H9 (cell line): ENCODE results near the gene GPN3. TPM values are rescaled to one million over a fixed set of nuclear protein-coding genes. Genes with fewer than 3 reads are reported as not detected.

Experiments used
- DNase-seq: peaks from one replicate; pipeline ENCODE4 v3.0.0-alpha.2; 2017
- H2AFZ ChIP-seq: one replicate; pipeline ENCODE4 v1.6.1; 2013; ENCODE audit warnings: mild to moderate bottlenecking, low read length, control low read depth, moderate library complexity
- H2AK5ac ChIP-seq: 2 replicates; pipeline ENCODE4 v1.6.1; 2013; ENCODE audit warnings: low read length, control low read depth, mixed read lengths; ENCODE audit not compliant: insufficient read length
- H2BK120ac ChIP-seq: one replicate; pipeline ENCODE4 v1.6.1; 2013; ENCODE audit warnings: low read depth, mild to moderate bottlenecking, low read length, control low read depth, inconsistent platforms; ENCODE audit not compliant: poor library complexity, severe bottlenecking
- H2BK12ac ChIP-seq: 2 replicates; pipeline ENCODE4 v1.6.1; 2013; ENCODE audit warnings: low read length, control low read depth, mixed read lengths, low read depth; ENCODE audit not compliant: insufficient read length
- H2BK15ac ChIP-seq: 2 replicates; pipeline ENCODE4 v1.6.1; 2013; ENCODE audit warnings: low read depth, low read length, control low read depth
- H2BK20ac ChIP-seq: one replicate; pipeline ENCODE4 v1.6.1; 2013; ENCODE audit warnings: low read depth, mild to moderate bottlenecking, low read length, control low read depth, inconsistent platforms; ENCODE audit not compliant: poor library complexity, severe bottlenecking
- H2BK5ac ChIP-seq: 2 replicates; pipeline ENCODE4 v1.6.1; 2013; ENCODE audit warnings: low read length, control low read depth, mixed read lengths; ENCODE audit not compliant: insufficient read length
- H3K14ac ChIP-seq: 2 replicates; pipeline ENCODE4 v1.6.1; 2013; ENCODE audit warnings: low read length, control low read depth; ENCODE audit not compliant: insufficient read depth
- H3K18ac ChIP-seq: 2 replicates; pipeline ENCODE4 v1.6.1; 2013; ENCODE audit warnings: low read depth, mild to moderate bottlenecking, mixed read lengths, low read length, control low read depth; ENCODE audit not compliant: insufficient read length
- H3K23ac ChIP-seq: 2 replicates; pipeline ENCODE4 v1.6.1; 2013; ENCODE audit warnings: low read length, control low read depth, mixed read lengths, low read depth; ENCODE audit not compliant: insufficient read length
- H3K23me2 ChIP-seq: 2 replicates; pipeline ENCODE4 v1.6.1; 2013; ENCODE audit warnings: low read depth, mild to moderate bottlenecking, mixed read lengths, low read length, control low read depth; ENCODE audit not compliant: insufficient read length, poor library complexity, severe bottlenecking
- H3K27ac ChIP-seq: 2 replicates; pipeline ENCODE4 v1.5.1; 2013; ENCODE audit warnings: low read length, control low read depth, mixed read lengths, low read depth; ENCODE audit not compliant: insufficient read length
- H3K27me3 ChIP-seq: 2 replicates; pipeline ENCODE4 v1.6.1; 2013; ENCODE audit warnings: low read length, control low read depth, inconsistent platforms; ENCODE audit not compliant: insufficient read depth
- H3K4ac ChIP-seq: 2 replicates; pipeline ENCODE4 v1.6.1; 2013; ENCODE audit warnings: low read depth, mild to moderate bottlenecking, control low read depth, inconsistent platforms, low read length, moderate library complexity
- H3K4me1 ChIP-seq: 2 replicates; pipeline ENCODE4 v1.6.1; 2013; ENCODE audit warnings: low read length, control low read depth, inconsistent platforms; ENCODE audit not compliant: insufficient read depth
- H3K4me2 ChIP-seq: 2 replicates; pipeline ENCODE4 v1.6.1; 2013; ENCODE audit warnings: low read length, control low read depth, mixed read lengths; ENCODE audit not compliant: insufficient read length, insufficient read depth
- H3K56ac ChIP-seq: 2 replicates; pipeline ENCODE4 v1.6.1; 2013; ENCODE audit warnings: low read depth, mild to moderate bottlenecking, mixed read lengths, low read length, control low read depth; ENCODE audit not compliant: insufficient read length
- H3K79me1 ChIP-seq: 2 replicates; pipeline ENCODE4 v1.6.1; 2013; ENCODE audit warnings: low read depth, mild to moderate bottlenecking, moderate library complexity, low read length, control low read depth, inconsistent platforms; ENCODE audit not compliant: insufficient read depth, poor library complexity, severe bottlenecking
- H3K79me2 ChIP-seq: 2 replicates; pipeline ENCODE4 v1.6.1; 2013; ENCODE audit warnings: low read length, control low read depth, inconsistent platforms; ENCODE audit not compliant: insufficient read depth
- H3K9ac ChIP-seq: 2 replicates; pipeline ENCODE4 v1.6.1; 2013; ENCODE audit warnings: low read length, control low read depth, mixed read lengths; ENCODE audit not compliant: insufficient read length; ENCODE audit errors: extremely low read depth
- H3K9me3 ChIP-seq: one replicate; pipeline ENCODE4 v1.6.1; 2013; ENCODE audit warnings: low read depth, low read length, inconsistent platforms; ENCODE audit not compliant: control insufficient read depth
- H3T11ph ChIP-seq: one replicate; pipeline ENCODE4 v1.6.1; 2013; ENCODE audit warnings: mild to moderate bottlenecking, low read length, control low read depth, inconsistent platforms
- H4K20me1 ChIP-seq: one replicate; pipeline ENCODE4 v1.6.1; 2013; ENCODE audit not compliant: control insufficient read depth, insufficient read length, insufficient read depth
- H4K5ac ChIP-seq: 2 replicates; pipeline ENCODE4 v1.6.1; 2013; ENCODE audit warnings: low read depth, mild to moderate bottlenecking, mixed read lengths, low read length, control low read depth; ENCODE audit not compliant: insufficient read length
- H4K8ac ChIP-seq: replicated peaks from 2 replicates; pipeline ENCODE4 v1.6.1; 2013; ENCODE audit warnings: low read length, control low read depth, mixed read lengths, low read depth; ENCODE audit not compliant: insufficient read length
- H4K91ac ChIP-seq: 2 replicates; pipeline ENCODE4 v1.6.1; 2013; ENCODE audit warnings: low read depth, mild to moderate bottlenecking, moderate library complexity, mixed read lengths, low read length, control low read depth; ENCODE audit not compliant: insufficient read length
- H3K27ac Mint-ChIP-seq, 3 experiments: 2 replicates in 2 of 3; 3 replicates in 1 of 3; pipeline ENCODE4 v1.8.0; 2020 to 2021; ENCODE audit warnings: mixed read lengths in 3 of 3, mild to moderate bottlenecking in 1 of 3, moderate library complexity in 1 of 3
- H3K27me3 Mint-ChIP-seq: 2 replicates; pipeline ENCODE4 v1.8.0; 2021; ENCODE audit warnings: low read depth, mild to moderate bottlenecking, moderate library complexity, mixed read lengths
- H3K36me3 Mint-ChIP-seq, 3 experiments: 2 replicates in 2 of 3; 3 replicates in 1 of 3; pipeline ENCODE4 v1.8.0; 2020 to 2021; ENCODE audit warnings: low read depth in 3 of 3, mixed read lengths in 3 of 3; ENCODE audit not compliant: insufficient read depth in 1 of 3
- H3K4me1 Mint-ChIP-seq, 2 experiments: 2 replicates each; pipeline ENCODE4 v1.8.0; 2020; ENCODE audit warnings: mixed read lengths in 2 of 2
- H3K4me3 Mint-ChIP-seq, 2 experiments: 2 replicates in 1 of 2; 3 replicates in 1 of 2; pipeline ENCODE4 v1.8.0; 2020 to 2021; ENCODE audit warnings: mild to moderate bottlenecking in 2 of 2, mixed read lengths in 2 of 2, moderate library complexity in 1 of 2
- H3K9me3 Mint-ChIP-seq, 2 experiments: 2 replicates in 1 of 2; 3 replicates in 1 of 2; pipeline ENCODE4 v1.8.0; 2020; ENCODE audit warnings: mild to moderate bottlenecking in 2 of 2, mixed read lengths in 2 of 2, moderate library complexity in 1 of 2
- CTCF ChIP-seq: fragments of 200-600 bp; sonication (generic); conservative IDR thresholded peaks from 3 replicates; pipeline ENCODE4 v1.8.0; 2021; ENCODE audit warnings: antibody characterized with exemption, mild to moderate bottlenecking
- WGBS: extraction: QIAGEN DNeasy Blood & Tissue Kit; methylation state at CpG from one replicate; pipeline ENCODE4 v1.1.7; 2013; ENCODE audit warnings: missing lambda C conversion rate, low lambda C conversion rate, mixed read lengths; ENCODE audit not compliant: insufficient read length; ENCODE audit errors: extremely low coverage; 5-methylcytosine and 5-hydroxymethylcytosine counted together
- total RNA-seq: library from RNA; stranded (reverse); gene quantifications from 2 replicates; pipeline ENCODE4 v1.2.1, GENCODE V29; 2021

GPN3 gene
- total RNA-seq, 1 experiment from 2014 or later, result 45.3 TPM

GRCh38 chr12:110444455-110444854 lies 23.6 kb downstream of the GPN3 start:
- TF ChIP-seq CTCF, result no peak
- H3K18ac ChIP-seq, result no peak overlapping the region
- H3T11ph ChIP-seq, result no peak overlapping the region
- H3K27me3 Mint-ChIP-seq, result no peaks in the 10 kb centered on the region
- H3K23me2 ChIP-seq, result no peaks in the 10 kb centered on the region
- H3K9ac ChIP-seq, result no peak overlapping the region
- H4K5ac ChIP-seq, result no peak overlapping the region
- H3K56ac ChIP-seq, result no peak overlapping the region
- H3K27ac ChIP-seq, result no peak overlapping the region
- no peaks in the 10 kb centered on the region for H3K9me3 ChIP-seq
- no peaks in the 10 kb centered on the region for H3K4me1 ChIP-seq
- no peak overlapping the region for H3K23ac ChIP-seq
- no peaks in the 10 kb centered on the region for H4K20me1 ChIP-seq
- H2BK15ac ChIP-seq, result no peak overlapping the region
- no peak overlapping the region for H3K4me3 Mint-ChIP-seq
- H2BK20ac ChIP-seq, result no peak overlapping the region
- H4K8ac ChIP-seq, result no peak overlapping the region
- DNase-seq, result no peak
- H2BK120ac ChIP-seq, result no peak overlapping the region
- no CpG with 5 or more reads among the region's 3 CpGs for WGBS
- H3K27ac Mint-ChIP-seq, result no peak overlapping the region
- H2BK12ac ChIP-seq, result no peak overlapping the region
- H3K14ac ChIP-seq, result no peak overlapping the region
- peaks cover 3% of the 10 kb centered on the region; the same call in 1 of the 2 replicates for H3K79me2 ChIP-seq
- H3K36me3 Mint-ChIP-seq, result peaks cover 18 to 58% (median 43%) of the 10 kb centered on the region in 3 experiments; a peak in 6 of 7 replicates
- no peaks in the 10 kb centered on the region for H3K27me3 ChIP-seq
- no peak overlapping the region for H2BK5ac ChIP-seq
- H3K4me2 ChIP-seq, result no peak overlapping the region
- no peak overlapping the region for H2AK5ac ChIP-seq
- H3K79me1 ChIP-seq, result peaks cover 7% of the 10 kb centered on the region
- peaks cover 4 to 6% of the 10 kb centered on the region in 2 experiments for H3K4me1 Mint-ChIP-seq
- H4K91ac ChIP-seq, result no peak overlapping the region
- H3K4ac ChIP-seq, result no peak overlapping the region
- H2AFZ ChIP-seq, result no peak overlapping the region
- H3K9me3 Mint-ChIP-seq, result no peaks in the 10 kb centered on the region; a peak in 1 of 5 replicates
